Measurements from ENCODE around the gene LMBRD2. TPM values are rescaled to one million over a fixed set of nuclear protein-coding genes. Genes with fewer than 3 reads are reported as not detected.

LMBRD2 gene
- total RNA-seq, 1 donor, result 13.8 TPM

GRCh38 chr5:36177154-36177553 lies 25.5 kb upstream of the LMBRD2 start:
- no peak for TF ChIP-seq CTCF (IDR thresholded peaks at IDR 0.05; ENCODE audit: extremely low read depth, low read depth, low read length)
- H3K79me2 ChIP-seq (ENCODE audit: insufficient read depth, low read length), result no peaks in the 10 kb centered on the region
- peaks cover 57% of the 10 kb centered on the region for H3K36me3 ChIP-seq (ENCODE audit: insufficient read depth, low read length)
- H3K4me1 ChIP-seq (ENCODE audit: insufficient read depth, low read length), result no peaks in the 10 kb centered on the region
- no peaks in the 10 kb centered on the region for H3K27me3 ChIP-seq (ENCODE audit: insufficient read depth, low read length)
- DNase-seq (ENCODE audit: insufficient read length, low spot score, missing footprints), result no peak
- no peak overlapping the region for H3K4me2 ChIP-seq (ENCODE audit: insufficient read depth, low read length)
- no peaks in the 10 kb centered on the region for H4K20me1 ChIP-seq (ENCODE audit: insufficient read depth, low read length)
- H3K9me3 ChIP-seq (ENCODE audit: low read depth, low read length), result no peaks in the 10 kb centered on the region
- no peak overlapping the region for H3K4me3 ChIP-seq (ENCODE audit: insufficient read depth, low read length)
- no peak overlapping the region for H2AFZ ChIP-seq (ENCODE audit: low read length)
- H3K27ac ChIP-seq (ENCODE audit: low read depth, low read length), result no peak overlapping the region

GRCh38 chr5:36175043-36175442 lies 23.4 kb upstream of the LMBRD2 start:
- no peak overlapping the region for H3K4me2 ChIP-seq (ENCODE audit: insufficient read depth, low read length)

GRCh38 chr5:36174119-36174518 lies 22.4 kb upstream of the LMBRD2 start:
- H3K4me2 ChIP-seq (ENCODE audit: insufficient read depth, low read length), result no peak overlapping the region
- no peak overlapping the region for H2AFZ ChIP-seq (ENCODE audit: low read length)
- H3K9me3 ChIP-seq (ENCODE audit: low read depth, low read length), result no peaks in the 10 kb centered on the region
- no peak for TF ChIP-seq CTCF (IDR thresholded peaks at IDR 0.05; ENCODE audit: extremely low read depth, low read depth, low read length)
- H3K36me3 ChIP-seq (ENCODE audit: insufficient read depth, low read length), result peaks cover 63% of the 10 kb centered on the region
- no peaks in the 10 kb centered on the region for H3K4me1 ChIP-seq (ENCODE audit: insufficient read depth, low read length)
- no peaks in the 10 kb centered on the region for H3K27me3 ChIP-seq (ENCODE audit: insufficient read depth, low read length)
- no peaks in the 10 kb centered on the region for H3K79me2 ChIP-seq (ENCODE audit: insufficient read depth, low read length)
- no peak for DNase-seq (ENCODE audit: insufficient read length, low spot score, missing footprints)
- no peak overlapping the region for H3K27ac ChIP-seq (ENCODE audit: low read depth, low read length)
- H3K4me3 ChIP-seq (ENCODE audit: insufficient read depth, low read length), result no peak overlapping the region
- H4K20me1 ChIP-seq (ENCODE audit: insufficient read depth, low read length), result no peaks in the 10 kb centered on the region

More at GRCh38 chr5:36175043-36175442, 23.4 kb upstream of the LMBRD2 start:
- Histone ChIP-seq H3K4me3 (ENCODE audit: insufficient read depth, low read length) (no peak overlapping the region), H3K79me2 (ENCODE audit: insufficient read depth, low read length) (no peaks in the 10 kb centered on the region), H3K9me3 (ENCODE audit: low read depth, low read length) (no peaks in the 10 kb centered on the region), H2AFZ (ENCODE audit: low read length) (no peak overlapping the region), H3K36me3 (ENCODE audit: insufficient read depth, low read length) (peaks cover 65% of the 10 kb centered on the region), H4K20me1 (ENCODE audit: insufficient read depth, low read length) (no peaks in the 10 kb centered on the region), H3K27ac (ENCODE audit: low read depth, low read length) (no peak overlapping the region), H3K4me1 (ENCODE audit: insufficient read depth, low read length) (no peaks in the 10 kb centered on the region), H3K27me3 (ENCODE audit: insufficient read depth, low read length) (no peaks in the 10 kb centered on the region)
- no peak for TF ChIP-seq CTCF (IDR thresholded peaks at IDR 0.05; ENCODE audit: extremely low read depth, low read depth, low read length)
- no peak for DNase-seq (ENCODE audit: insufficient read length, low spot score, missing footprints)

GRCh38 chr5:36173426-36173825 lies 21.7 kb upstream of the LMBRD2 start:
- Histone ChIP-seq H3K4me2 (ENCODE audit: insufficient read depth, low read length) (no peak overlapping the region), H3K27ac (ENCODE audit: low read depth, low read length) (no peak overlapping the region), H3K27me3 (ENCODE audit: insufficient read depth, low read length) (no peaks in the 10 kb centered on the region), H3K4me3 (ENCODE audit: insufficient read depth, low read length) (no peak overlapping the region), H4K20me1 (ENCODE audit: insufficient read depth, low read length) (no peaks in the 10 kb centered on the region), H3K4me1 (ENCODE audit: insufficient read depth, low read length) (no peaks in the 10 kb centered on the region), H2AFZ (ENCODE audit: low read length) (no peak overlapping the region), H3K9me3 (ENCODE audit: low read depth, low read length) (no peaks in the 10 kb centered on the region), H3K36me3 (ENCODE audit: insufficient read depth, low read length) (peaks cover 62% of the 10 kb centered on the region), H3K79me2 (ENCODE audit: insufficient read depth, low read length) (no peaks in the 10 kb centered on the region)
- TF ChIP-seq CTCF (IDR thresholded peaks at IDR 0.05; ENCODE audit: extremely low read depth, low read depth, low read length), result no peak
- DNase-seq (ENCODE audit: insufficient read length, low spot score, missing footprints), result no peak

All from osteoblast (primary cell).